GM19372 (cell line): ENCODE results near the gene TMEM205.
"Not testable (repeated sequence)": the region's sequence is repeated elsewhere in the genome, so short reads cannot be mapped to it uniquely, and the experiment has no call there.

Source experiments
- ATAC-seq: cut with Tn5 transposase; IDR thresholded peaks from one replicate; pipeline ENCODE4 v1.9.1; 2021; ENCODE audit warnings: mild to moderate bottlenecking, low read depth, moderate library complexity; ENCODE audit not compliant: unreplicated experiment

TMEM205 gene

DNA sequence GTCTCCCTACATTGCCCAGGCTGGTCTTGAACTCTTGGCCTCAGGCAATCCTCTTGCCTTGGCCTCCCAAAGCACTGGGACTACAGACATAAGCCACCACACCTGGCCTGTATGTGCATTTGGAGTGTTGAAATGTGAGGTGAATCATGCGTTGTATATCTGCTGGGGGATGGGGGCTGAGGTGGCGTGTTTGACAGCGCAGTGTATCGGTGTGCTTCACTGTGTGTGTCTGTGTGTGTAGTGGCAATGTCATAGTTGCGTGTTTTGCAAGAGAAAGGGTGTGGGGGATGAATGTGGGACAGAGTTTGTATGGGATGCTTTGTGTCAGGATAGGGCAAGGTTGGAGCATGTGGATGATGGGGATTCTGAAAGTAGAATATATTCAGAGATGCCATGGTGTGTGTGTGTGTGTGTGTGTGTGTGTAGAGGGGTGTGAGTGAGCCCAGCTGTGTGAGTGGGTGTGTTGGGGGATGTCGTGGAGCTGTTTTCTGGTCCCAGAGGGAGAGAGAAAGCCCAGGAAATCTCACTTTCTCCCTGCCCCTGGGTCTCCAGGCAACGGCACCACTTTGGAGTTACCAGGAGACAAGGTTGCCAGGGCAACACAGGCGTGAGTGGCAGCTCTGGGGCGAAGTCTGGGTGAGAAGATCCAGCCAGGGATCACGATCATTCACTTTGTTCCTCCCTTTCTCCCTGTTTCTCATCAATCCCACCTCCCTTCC is 27.3 kb upstream of the TMEM205 start:
- no peak for ATAC-seq

DNA sequence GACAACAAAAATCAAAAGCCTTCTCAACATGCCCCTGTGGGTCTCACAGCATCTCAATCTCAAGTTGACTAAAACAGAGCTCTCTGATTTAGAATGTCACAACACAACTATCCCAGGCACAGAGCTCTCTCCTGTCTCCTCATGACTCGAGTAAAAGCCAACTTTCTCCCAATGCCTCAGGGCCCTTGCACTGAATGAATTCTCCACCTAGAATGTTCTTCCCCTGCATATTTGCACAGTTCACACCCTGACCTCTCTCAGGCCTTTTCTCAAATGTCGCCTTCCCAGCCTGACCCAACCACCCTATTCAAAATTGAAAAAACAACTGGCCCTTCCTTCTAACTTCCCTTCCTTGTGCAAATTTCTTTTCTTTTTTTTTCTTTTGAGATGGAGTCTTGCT is 24.7 kb upstream of the TMEM205 start:
- ATAC-seq = no peak

GRCh38 chr19:11367528-11367927 is 21.5 kb upstream of the TMEM205 start:
- ATAC-seq = no peak

GRCh38 chr19:11365557-11366117 is 19.6 kb upstream of the TMEM205 start:
- no peak for ATAC-seq

DNA sequence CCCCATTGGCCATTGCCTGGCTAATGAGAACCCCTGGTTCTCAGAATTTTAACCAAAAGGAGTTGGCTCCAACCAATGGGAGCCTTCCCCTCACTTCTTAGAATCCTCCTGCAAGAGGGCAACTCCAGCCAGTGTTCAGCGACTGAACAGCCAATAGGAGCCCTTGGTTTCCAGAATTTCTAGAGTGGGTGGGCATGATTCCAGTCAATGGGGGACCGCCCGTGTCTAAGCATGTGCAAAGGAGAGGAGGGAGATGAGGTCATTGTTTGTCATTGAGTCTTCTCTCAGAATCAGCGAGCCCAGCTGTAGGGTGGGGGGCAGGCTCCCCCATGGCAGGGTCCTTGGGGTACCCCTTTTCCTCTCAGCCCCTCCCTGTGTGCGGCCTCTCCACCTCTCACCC is 18.9 kb upstream of the TMEM205 start:
- no peak for ATAC-seq

GRCh38 chr19:11364296-11364904 is 18.3 kb upstream of the TMEM205 start:
- ATAC-seq = no peak

DNA sequence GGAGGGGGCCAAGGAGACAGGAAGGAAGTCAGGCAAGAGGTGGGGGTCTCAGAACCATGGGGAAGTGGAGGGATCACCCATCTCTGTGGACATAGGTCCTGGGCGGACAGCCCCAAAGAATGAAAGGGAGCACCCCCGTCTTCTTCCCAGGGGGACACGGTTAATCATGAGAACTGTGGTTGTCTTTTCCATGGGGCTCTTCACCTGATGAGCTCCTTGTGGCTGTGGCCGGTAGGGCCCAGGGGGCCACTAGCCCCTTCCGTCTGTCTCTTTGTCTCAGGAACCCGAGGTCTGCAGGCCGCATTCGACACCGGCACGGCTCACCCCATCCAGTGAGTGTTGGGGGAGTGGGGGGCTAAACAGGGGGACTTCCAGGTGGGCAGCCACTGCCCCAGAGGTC is 17.8 kb upstream of the TMEM205 start:
- no peak for ATAC-seq

GRCh38 chr19:11361771-11362731 is 16.0 kb upstream of the TMEM205 start:
- no peak for ATAC-seq

DNA sequence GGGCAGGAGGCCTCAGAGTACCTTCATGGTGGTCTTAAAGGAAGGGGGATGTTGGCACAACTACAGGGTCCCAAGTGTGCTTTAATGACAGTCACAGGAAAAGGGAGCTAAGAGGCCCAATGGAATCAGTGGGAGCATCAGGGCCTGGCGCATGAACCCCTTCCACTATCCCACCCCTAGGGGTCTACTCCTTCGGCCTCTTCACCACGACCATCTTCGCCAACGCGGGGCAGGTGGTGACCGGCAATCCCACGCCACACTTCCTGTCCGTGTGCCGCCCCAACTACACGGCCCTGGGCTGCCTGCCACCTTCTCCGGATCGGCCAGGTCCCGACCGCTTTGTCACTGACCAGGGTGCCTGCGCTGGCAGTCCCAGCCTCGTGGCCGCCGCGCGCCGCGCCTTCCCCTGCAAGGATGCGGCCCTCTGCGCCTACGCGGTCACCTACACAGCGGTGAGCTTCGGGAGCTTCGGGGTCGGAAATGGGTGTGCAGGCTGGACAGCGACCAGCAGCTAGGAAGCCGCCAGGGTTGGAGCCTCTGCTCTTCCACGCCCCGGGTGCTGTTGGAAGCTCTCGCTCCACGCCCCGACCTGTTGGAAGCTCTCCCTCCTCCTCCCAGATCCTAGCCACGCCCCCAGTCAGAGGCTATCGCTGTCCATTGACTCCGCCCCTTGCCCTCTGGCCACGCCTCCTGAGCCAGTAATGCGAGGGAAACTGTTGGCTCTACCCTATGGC is 15.1 kb upstream of the TMEM205 start:
- no peak for ATAC-seq

DNA sequence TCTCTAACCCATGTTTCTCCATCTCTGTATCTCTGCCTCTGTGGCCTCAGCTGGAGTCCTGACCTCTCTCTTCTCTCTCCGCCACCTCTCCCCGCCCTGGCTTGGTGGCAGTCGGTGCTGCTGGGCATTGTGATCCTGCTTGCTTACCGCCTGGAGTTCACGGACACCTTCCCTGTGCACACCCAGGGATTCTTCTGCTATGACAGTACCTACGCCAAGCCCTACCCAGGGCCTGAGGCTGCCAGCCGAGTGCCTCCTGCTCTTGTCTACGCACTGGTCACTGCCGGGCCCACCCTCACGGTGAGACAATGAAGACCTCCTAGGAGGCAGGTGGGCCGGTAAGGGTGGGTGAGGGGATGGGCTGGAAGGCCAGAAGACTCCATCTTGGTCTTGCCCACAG is 13.4 kb upstream of the TMEM205 start:
- no peak for ATAC-seq

GRCh38 chr19:11356676-11357550 is 10.8 kb upstream of the TMEM205 start:
- no peak for ATAC-seq

DNA sequence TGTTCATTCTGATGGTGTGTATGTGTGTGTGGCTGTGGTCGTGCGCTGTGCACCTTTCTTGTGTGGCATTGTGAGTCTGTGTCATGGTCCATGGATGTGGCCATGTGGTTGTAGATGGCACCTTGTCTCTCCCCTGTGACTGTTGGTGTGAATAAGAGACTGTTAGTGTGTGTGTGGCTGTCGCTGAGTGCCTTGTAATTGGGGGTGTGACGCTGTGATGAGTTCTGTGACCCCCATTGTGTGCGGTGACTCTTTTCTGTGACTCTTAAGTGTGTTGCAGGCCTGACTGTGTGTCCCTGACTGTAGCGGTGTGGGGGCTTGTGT is 10.0 kb upstream of the TMEM205 start:
- ATAC-seq = no peak

DNA sequence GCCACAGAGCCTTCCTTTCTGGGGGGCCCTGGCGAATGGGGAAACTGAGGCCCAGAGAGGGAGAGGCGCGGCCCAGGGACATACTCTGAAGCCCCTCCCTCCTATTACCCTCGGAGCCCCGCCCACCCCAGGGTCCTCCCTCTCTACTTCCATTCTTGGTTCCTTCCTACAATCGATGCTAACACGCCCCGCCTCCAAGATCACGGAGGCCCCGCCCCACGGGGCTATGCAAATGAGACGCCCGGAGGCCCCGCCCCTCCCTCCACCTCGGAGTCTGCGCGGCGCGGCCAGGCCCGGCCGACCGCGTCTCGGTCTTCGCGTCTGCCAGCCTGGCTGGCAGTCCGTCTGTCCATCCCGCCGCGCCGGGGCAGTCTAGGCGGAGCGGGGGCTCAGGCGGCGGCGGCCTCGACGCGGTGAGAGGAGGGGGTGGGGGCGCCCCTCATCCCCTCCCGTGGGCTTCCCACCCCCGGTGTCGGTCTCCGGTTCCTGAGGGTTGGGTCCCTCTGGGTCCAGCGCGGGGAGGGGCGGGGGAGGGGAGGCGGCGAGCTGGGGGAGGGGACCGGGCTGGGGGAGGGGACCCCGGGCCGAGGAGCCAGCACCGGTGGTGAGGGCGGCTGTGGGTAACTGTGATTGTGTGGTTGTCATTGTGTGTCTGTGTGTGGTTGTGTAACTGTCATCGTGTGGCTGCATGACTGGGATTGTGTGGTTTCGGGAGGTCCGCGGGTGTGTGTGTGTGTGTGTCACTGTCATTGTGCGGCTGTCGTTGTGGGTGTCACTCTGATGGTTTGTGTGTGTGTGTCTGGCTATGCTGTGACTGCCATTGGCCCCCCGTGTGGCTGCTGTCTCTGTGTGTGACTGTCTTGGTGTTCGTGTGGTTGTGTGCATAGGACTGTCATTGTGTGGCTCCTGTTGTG is 9.3 kb upstream of the TMEM205 start, which contains the start of gene PLPPR2:
TSS of gene PLPPR2 (plus strand) at position 273 of the 914 bp plus-strand sequence. CDS start 2,242 bp downstream, outside the sequence.
- no peak for ATAC-seq

DNA sequence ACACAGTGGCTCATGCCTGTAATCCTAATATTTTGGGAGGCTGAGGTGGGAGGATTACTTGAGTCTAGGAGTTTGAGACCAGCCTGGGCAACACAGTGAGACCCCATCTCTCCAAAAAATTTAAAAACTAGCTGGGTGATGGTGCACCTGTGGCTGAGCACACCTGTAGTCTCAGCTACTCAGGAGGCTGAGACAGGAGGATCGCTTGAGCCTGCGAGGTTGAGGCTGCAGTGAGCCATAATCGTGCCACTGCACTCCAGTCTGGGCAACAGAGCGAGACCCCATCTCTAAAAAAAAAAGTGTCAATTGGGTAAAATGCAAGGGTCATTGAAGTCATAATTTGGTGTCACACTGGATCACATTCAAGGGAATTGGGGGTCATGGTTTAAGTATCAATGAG is 8.0 kb upstream of the TMEM205 start:
- not testable (repeated sequence) for ATAC-seq

GRCh38 chr19:11349171-11349570 is 3.1 kb upstream of the TMEM205 start:
- ATAC-seq = no peak

- ATAC-seq = no peak
Measured at GRCh38 chr19:11347546-11348039, 1.5 kb upstream of the TMEM205 start.

DNA sequence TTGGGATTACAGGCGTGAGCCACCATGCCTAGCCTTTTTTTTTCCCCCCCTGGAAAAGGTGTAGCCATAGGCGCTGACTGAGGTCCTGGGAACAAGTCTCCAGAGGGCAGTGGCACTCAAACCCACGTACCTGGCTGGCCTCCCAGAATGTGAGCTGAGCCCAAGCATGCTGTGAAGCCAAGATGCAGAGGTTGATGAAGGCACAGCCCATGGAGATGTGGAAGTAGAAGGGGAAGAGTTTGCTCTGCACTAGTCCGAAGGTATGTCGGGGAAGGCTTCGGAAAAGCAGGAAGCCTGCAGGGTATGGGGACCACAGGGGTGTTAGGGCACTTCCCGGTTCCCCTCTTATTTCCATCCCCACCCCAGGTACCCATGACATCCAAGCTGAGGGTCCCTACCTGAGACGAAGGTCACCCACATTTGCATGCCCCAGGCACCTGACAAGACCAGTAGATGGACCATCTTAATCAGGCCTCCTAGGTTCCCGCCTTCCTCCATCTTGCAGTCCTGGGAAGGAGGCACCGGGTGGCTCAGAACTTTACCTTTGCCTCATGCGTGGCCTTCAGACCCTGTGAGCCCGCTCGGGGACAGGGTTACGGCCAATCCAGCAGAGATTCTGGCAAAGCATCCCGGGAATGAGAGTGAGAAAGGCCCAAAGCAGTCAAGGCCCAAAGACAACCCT is 805 bp downstream of the TMEM205 start:
- no peak for ATAC-seq

- no peak for ATAC-seq
Measured at GRCh38 chr19:11342429-11342828, 3.6 kb downstream of the TMEM205 start.
